Hepatocyte (in vitro differentiated cells): ENCODE results near the gene MLLT1. TPM values are rescaled to one million over a fixed set of nuclear protein-coding genes. Genes with fewer than 3 reads are reported as not detected.

Experiments used
- DNase-seq: peaks from one replicate; pipeline ENCODE4 v3.0.0-alpha.2; 2016; ENCODE audit warnings: low spot score
- H2AFZ ChIP-seq: fragments of 200-600 bp; sonication (generic); 2 replicates; pipeline ENCODE4 v1.6.0; 2016; ENCODE audit warnings: antibody characterized with exemption, mild to moderate bottlenecking
- H3K27ac ChIP-seq: fragments of 200-600 bp; sonication (generic); 2 replicates; pipeline ENCODE4 v1.5.1; 2016; ENCODE audit warnings: mild to moderate bottlenecking
- H3K27me3 ChIP-seq: fragments of 200-600 bp; sonication (generic); 2 replicates; pipeline ENCODE4 v1.6.1; 2016
- H3K36me3 ChIP-seq: fragments of 200-600 bp; sonication (generic); replicated peaks from 2 replicates; pipeline ENCODE4 v1.5.1; 2016; ENCODE audit warnings: low read depth; ENCODE audit not compliant: insufficient read depth
- H3K4me1 ChIP-seq: fragments of 200-600 bp; sonication (generic); 2 replicates; pipeline ENCODE4 v1.5.1; 2016; ENCODE audit warnings: mild to moderate bottlenecking, moderate library complexity; ENCODE audit not compliant: insufficient read depth
- H3K4me2 ChIP-seq: fragments of 200-600 bp; sonication (generic); 2 replicates; pipeline ENCODE4 v1.6.0; 2016
- H3K4me3 ChIP-seq: fragments of 200-600 bp; sonication (generic); 2 replicates; pipeline ENCODE4 v1.5.1; 2016; ENCODE audit warnings: mild to moderate bottlenecking
- H3K79me2 ChIP-seq: fragments of 200-600 bp; sonication (generic); 2 replicates; pipeline ENCODE4 v1.6.0; 2017; ENCODE audit warnings: mild to moderate bottlenecking
- H3K9me2 ChIP-seq: fragments of 200-600 bp; sonication (generic); replicated peaks from 2 replicates; pipeline ENCODE4 v1.6.0; 2017; ENCODE audit warnings: mild to moderate bottlenecking; ENCODE audit not compliant: insufficient read depth
- H3K9me3 ChIP-seq: fragments of 200-600 bp; sonication (generic); 2 replicates; pipeline ENCODE4 v1.5.1; 2016; ENCODE audit warnings: low read depth, mild to moderate bottlenecking
- H4K20me1 ChIP-seq: fragments of 200-600 bp; sonication (generic); 2 replicates; pipeline ENCODE4 v1.6.0; 2016; ENCODE audit warnings: mild to moderate bottlenecking; ENCODE audit not compliant: insufficient read depth, poor library complexity, severe bottlenecking
- EZH2 ChIP-seq: fragments of 200-600 bp; sonication (generic); IDR thresholded peaks from 2 replicates; pipeline ENCODE4 v1.6.1; 2016; ENCODE audit warnings: antibody characterized with exemption, mild to moderate bottlenecking, borderline replicate concordance
- EZH2phosphoT487 ChIP-seq: fragments of 200-600 bp; sonication (generic); IDR thresholded peaks from one replicate; pipeline ENCODE4 v1.6.1; 2018; ENCODE audit warnings: antibody characterized with exemption, mild to moderate bottlenecking, low read depth, moderate library complexity; ENCODE audit not compliant: unreplicated experiment, severe bottlenecking
- WGBS: methylation state at CpG from one replicate; pipeline ENCODE4 v1.1.6; 2016; ENCODE audit warnings: low lambda C conversion rate; ENCODE audit errors: missing lambda C conversion rate; 5-methylcytosine and 5-hydroxymethylcytosine counted together
- polyA plus RNA-seq: library from polyadenylated mRNA; unstranded; fragments of >200 nt; fragmentation: Nextera tagmentation; extraction: Ambion mirVana; gene quantifications from 2 replicates; pipeline ENCODE4 v1.2.1, GENCODE V29; 2016
- total RNA-seq: library from RNA; depleted of rRNA; stranded (reverse); fragments of >200 nt; gene quantifications from 2 replicates; pipeline ENCODE4 v1.2.3, GENCODE V29; 2014
- TF ChIP-seq, protein P1 (sequence below): fragments of 200-600 bp; sonication (generic); IDR thresholded peaks from 2 replicates; pipeline ENCODE4 v1.5.1; 2016; ENCODE audit warnings: antibody characterized with exemption, mild to moderate bottlenecking; ENCODE audit not compliant: poor library complexity

Gene MLLT1
- total and polyA plus RNA-seq, 2 experiments from 2014 or later, result 17.2 to 23.3 TPM

DNA sequence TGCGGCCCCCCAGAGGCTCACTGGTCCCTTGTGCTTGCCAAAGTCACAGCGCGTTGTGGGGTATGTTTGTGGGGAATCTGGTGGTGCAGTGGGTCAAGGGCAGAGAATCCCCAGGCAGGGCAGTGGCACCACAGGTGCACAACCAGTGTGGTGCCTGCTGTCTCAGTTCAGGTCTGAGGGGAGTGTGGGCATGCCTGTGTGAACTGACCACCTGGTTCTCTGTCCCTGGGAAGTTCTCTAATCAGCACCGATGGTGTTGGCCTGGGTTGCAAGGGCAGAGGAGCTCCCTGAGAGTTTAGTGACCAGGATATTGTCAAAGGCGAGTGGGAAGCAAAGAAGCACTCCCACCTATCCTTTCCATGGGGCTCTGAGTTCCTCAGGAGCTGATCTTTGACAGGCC is 106.6 kb downstream of the MLLT1 start:
- no peak overlapping the region for H3K4me3 ChIP-seq
- H3K27me3 ChIP-seq, result no peaks in the 10 kb centered on the region
- H3K27ac ChIP-seq, result no peak overlapping the region
- H3K9me2 ChIP-seq, result no peaks in the 10 kb centered on the region
- no peaks in the 10 kb centered on the region for H3K4me1 ChIP-seq
- no peak for DNase-seq
- 82% methylated on average over 5 of the region's 5 CpGs for WGBS
- H3K79me2 ChIP-seq, result no peaks in the 10 kb centered on the region
- no peak for TF ChIP-seq EZH2
- TF ChIP-seq EZH2phosphoT487, result no peak
- TF ChIP-seq, protein P1, sequence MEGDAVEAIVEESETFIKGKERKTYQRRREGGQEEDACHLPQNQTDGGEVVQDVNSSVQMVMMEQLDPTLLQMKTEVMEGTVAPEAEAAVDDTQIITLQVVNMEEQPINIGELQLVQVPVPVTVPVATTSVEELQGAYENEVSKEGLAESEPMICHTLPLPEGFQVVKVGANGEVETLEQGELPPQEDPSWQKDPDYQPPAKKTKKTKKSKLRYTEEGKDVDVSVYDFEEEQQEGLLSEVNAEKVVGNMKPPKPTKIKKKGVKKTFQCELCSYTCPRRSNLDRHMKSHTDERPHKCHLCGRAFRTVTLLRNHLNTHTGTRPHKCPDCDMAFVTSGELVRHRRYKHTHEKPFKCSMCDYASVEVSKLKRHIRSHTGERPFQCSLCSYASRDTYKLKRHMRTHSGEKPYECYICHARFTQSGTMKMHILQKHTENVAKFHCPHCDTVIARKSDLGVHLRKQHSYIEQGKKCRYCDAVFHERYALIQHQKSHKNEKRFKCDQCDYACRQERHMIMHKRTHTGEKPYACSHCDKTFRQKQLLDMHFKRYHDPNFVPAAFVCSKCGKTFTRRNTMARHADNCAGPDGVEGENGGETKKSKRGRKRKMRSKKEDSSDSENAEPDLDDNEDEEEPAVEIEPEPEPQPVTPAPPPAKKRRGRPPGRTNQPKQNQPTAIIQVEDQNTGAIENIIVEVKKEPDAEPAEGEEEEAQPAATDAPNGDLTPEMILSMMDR, result no peak
- H4K20me1 ChIP-seq, result no peaks in the 10 kb centered on the region
- no peak overlapping the region for H3K4me2 ChIP-seq
- no peak overlapping the region for H2AFZ ChIP-seq
- H3K36me3 ChIP-seq, result no peaks in the 10 kb centered on the region
- H3K9me3 ChIP-seq, result no peaks in the 10 kb centered on the region

DNA sequence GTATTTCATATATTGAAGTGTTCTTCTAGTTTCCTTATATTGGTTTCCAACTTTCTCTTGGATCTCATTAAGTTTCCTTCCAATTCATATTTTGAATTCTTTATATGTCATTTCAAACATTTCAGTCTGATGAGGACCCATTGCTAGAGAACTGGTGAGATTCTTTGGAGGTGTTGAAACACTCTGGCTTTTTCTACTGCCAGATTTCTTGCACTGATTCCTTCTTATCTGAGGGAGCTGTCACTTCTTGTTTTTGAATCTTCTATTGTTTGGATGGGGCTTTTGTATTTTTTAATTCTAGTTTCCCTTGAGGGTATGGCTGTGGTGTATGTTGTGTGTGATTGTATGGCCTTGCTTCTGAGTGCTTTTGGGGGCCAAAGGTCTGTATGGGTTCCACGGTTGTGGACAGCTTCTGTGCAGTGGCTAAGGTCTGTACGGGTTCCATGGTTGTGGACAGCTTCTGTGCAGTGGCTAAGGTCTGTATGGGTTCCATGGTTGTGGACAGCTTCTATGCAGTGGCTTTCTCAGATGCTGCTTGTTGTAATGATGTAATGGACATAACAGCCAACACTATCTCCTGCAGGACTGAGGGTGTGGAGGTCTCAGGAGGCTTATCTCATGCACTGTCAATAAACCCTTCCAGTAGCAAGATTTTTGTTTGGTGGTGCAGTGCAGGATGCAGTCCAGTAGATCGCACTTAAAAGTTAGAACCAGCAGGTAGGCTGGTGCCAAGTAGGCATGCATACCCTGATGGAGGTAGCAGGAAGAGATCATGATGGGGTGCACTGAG is 107.5 kb downstream of the MLLT1 start:
- H2AFZ ChIP-seq, result no peak overlapping the region
- H3K4me2 ChIP-seq, result no peak overlapping the region
- H3K79me2 ChIP-seq, result no peaks in the 10 kb centered on the region
- no peaks in the 10 kb centered on the region for H3K9me3 ChIP-seq
- TF ChIP-seq EZH2, result no peak
- no peak for TF ChIP-seq EZH2phosphoT487
- TF ChIP-seq, protein P1, result no peak
- no peaks in the 10 kb centered on the region for H3K4me1 ChIP-seq
- no peak overlapping the region for H3K27ac ChIP-seq
- WGBS, result 78% methylated on average over 3 of the region's 3 CpGs
- no peak for DNase-seq
- no peaks in the 10 kb centered on the region for H4K20me1 ChIP-seq
- no peaks in the 10 kb centered on the region for H3K36me3 ChIP-seq
- no peaks in the 10 kb centered on the region for H3K9me2 ChIP-seq
- no peak overlapping the region for H3K4me3 ChIP-seq
- H3K27me3 ChIP-seq, result no peaks in the 10 kb centered on the region

DNA sequence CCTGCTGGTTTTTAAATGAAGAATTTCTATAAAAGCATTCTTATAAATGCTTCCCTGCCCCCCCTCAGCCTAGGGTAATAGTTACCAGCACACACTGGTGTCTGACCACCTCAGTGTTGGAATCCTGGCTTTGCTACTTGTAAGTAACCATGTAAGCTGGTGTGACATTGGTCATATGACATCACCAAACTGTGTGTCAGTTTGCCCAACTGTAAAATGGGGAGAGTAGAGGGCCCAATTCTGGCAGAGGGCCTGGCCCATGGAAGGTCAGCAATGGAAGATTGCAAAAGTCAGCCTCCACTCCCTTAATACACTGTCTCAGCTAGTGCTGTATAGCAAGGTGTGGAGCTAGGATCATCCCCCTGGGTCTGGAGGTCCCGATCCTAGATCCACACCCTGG is 112.7 kb downstream of the MLLT1 start:
- Histone ChIP-seq H3K27me3 (no peaks in the 10 kb centered on the region), H3K9me2 (no peaks in the 10 kb centered on the region), H3K9me3 (no peaks in the 10 kb centered on the region), H2AFZ (no peak overlapping the region), H3K4me2 (no peak overlapping the region), H4K20me1 (no peaks in the 10 kb centered on the region), H3K79me2 (no peaks in the 10 kb centered on the region), H3K4me3 (no peak overlapping the region), H3K4me1 (no peaks in the 10 kb centered on the region), H3K27ac (no peak overlapping the region), H3K36me3 (no peaks in the 10 kb centered on the region)
- no peak for TF ChIP-seq EZH2phosphoT487
- WGBS, result 92% methylated on average over 1 of the region's 1 CpG
- no peak for DNase-seq

- no peaks in the 10 kb centered on the region for H3K36me3 ChIP-seq
- H3K9me3 ChIP-seq, result no peaks in the 10 kb centered on the region
- 88% methylated on average over 5 of the region's 5 CpGs for WGBS
Observed at GRCh38 chr19:6164906-6165531, 114.8 kb downstream of the MLLT1 start.

More at GRCh38 chr19:6164906-6165531, 114.8 kb downstream of the MLLT1 start:
- DNase-seq, result no peak
- Histone ChIP-seq H3K4me2 (no peak overlapping the region), H3K27ac (no peak overlapping the region), H3K27me3 (no peaks in the 10 kb centered on the region), H2AFZ (no peak overlapping the region), H4K20me1 (no peaks in the 10 kb centered on the region), H3K79me2 (no peaks in the 10 kb centered on the region), H3K4me3 (no peak overlapping the region), H3K4me1 (no peaks in the 10 kb centered on the region), H3K9me2 (no peaks in the 10 kb centered on the region)
- TF ChIP-seq EZH2phosphoT487, result no peak
- TF ChIP-seq EZH2, result no peak
- TF ChIP-seq, protein P1, result no peak
